Inflammatory macrophage treated with lipopolysaccharide for 1 hour (primary cell): ENCODE measurements around the gene WFDC1.

Experiments
- DNase-seq, 2 donors: peaks; one replicate each; pipeline ENCODE4 v3.0.0-alpha.2; 2020 to 2022

The WFDC1 gene

DNA sequence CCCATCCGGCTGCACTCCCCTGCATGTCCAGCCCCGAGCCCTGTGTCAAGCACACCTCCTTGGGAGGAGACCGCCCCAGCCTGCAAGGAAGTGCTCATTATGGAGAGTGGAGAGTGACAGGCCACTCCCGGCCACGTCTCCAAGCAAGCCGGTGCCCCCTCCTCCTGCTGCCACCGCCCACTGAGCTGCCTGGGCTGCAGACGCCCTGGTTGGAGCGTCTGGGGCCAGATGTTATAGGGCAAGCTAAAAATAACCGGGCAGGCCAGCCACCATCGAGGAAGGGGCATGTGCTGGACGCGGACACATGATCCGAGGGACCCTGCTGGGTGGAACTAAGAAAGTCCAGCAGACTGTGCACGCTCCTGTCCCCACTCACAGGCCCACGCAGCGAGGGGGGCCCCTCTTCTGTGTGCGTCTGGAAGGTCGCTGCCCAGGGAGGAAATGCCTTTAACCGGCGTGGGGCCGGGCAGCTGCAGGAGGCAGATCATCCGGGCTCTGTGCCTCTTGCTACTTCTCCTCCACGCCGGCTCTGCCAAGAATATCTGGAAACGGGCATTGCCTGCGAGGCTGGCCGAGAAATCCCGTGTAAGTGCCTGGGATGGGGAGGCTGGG is at the start of gene WFDC1:
WFDC1 (plus strand) TSS at position 348 of the 612 bp plus-strand sequence; CDS start at position 442, 94 bp downstream.
- DNase-seq = peak; percentile 4 to 12

GRCh38 chr16:84245956-84246678 is 48.6 kb upstream of the WFDC1 start:
- DNase-seq = no peak

GRCh38 chr16:84246679-84247077 is 48.0 kb upstream of the WFDC1 start:
- no peak for DNase-seq

GRCh38 chr16:84247331-84247730 is 47.3 kb upstream of the WFDC1 start:
- DNase-seq = no peak

DNA sequence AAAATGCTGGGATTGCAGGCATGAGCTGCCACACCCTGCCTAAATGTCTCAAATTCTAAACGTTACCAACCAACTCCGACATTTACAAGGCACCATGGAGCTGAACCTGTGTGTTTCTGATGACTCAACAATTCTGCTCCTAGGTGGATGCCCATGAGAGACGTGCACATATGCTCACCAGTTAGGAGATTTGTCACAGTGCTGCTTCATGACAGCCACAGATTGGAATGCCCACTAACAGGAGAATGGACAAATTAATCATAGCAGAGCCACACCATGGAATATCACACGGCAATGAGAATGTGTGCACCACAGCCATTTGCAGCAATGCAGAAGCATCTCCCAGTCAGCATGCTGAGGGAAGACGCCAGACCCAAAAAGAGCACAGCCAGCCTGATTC is 46.8 kb upstream of the WFDC1 start:
- no peak for DNase-seq

DNA sequence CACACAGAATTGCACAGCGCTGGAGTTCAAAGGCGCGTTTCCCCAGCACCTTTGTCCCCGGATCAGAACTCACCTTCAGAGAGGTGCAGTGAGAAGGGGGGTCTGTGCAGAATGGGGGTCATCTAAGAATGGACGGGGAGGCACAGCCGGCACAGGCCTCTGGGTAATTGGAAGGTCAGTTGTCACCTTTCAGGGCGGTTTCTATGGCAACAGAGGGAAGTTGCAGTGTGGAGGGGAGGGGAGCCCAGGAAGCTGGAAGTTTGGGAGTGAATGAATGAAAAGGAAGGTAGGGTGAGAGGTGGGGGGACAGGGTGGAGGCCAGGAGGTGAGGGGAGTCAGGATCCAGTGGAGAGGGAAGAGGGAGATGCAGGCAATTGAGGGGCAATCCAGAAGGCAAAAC is 42.5 kb upstream of the WFDC1 start:
- DNase-seq = no peak

DNA sequence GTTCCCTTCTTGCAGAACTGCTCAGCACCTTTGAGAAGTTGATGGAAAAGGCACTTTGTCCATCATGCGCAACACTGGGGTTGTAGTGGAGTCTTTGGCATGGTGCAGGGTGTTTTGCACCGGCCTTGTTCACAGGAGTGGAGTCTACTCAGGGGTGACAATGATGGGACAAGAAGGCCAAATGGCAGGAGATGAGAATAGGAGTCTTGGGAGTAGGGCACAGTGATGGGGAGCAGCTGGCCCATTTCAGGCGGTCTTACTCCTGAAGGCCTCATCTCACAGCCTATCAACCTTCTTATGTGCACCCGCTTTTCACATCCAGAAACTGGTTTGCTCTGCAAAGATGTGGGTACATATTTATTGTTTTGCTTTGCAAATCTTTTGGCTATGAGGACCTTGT is 41.5 kb upstream of the WFDC1 start:
- no peak for DNase-seq

GRCh38 chr16:84254062-84254461 is 40.6 kb upstream of the WFDC1 start:
- no peak for DNase-seq

GRCh38 chr16:84255050-84255810 is 39.4 kb upstream of the WFDC1 start:
- DNase-seq = no peak

GRCh38 chr16:84258266-84258665 is 36.4 kb upstream of the WFDC1 start:
- no peak for DNase-seq

DNA sequence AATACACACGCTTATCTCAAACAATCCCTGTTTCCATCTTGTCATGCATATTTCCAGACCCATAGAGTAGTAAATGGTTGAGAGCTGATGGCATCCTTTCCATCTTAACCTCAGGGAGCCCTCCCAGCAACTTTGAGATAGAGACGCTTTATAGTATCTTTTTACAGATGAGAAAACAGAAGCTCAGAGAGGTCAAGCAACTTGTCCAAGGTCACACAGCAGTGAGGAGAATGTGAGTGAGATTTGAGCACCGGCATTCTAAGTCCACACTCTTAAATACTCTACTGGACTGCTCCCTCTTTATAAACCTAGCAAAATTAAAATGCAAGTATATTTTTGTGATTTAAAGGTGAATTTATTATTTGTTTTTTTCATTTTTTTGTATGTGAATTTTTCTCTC is 35.0 kb upstream of the WFDC1 start:
- DNase-seq = no peak

GRCh38 chr16:84260766-84261554 is 33.7 kb upstream of the WFDC1 start:
- no peak for DNase-seq

DNA sequence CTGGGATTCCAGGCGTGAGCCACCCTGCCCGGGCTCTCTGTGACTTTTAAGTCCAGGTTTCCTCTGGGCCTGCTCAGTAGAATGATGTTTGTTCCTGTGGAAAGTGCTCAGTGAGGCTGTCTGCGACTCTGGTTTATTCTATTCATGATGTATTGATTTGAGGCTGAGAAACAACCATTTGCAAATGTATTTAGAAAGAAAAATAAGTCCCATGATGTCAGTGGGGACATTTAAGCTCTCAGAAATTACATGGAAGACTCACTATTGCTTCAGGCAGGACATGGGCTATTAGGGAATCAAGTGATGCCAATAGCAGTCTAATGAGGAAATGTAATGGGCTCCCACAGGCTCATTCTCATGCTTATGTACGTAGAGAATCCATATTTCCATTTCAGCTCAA is 32.6 kb upstream of the WFDC1 start:
- DNase-seq = no peak

GRCh38 chr16:84262939-84263338 is 31.7 kb upstream of the WFDC1 start:
- no peak for DNase-seq

DNA sequence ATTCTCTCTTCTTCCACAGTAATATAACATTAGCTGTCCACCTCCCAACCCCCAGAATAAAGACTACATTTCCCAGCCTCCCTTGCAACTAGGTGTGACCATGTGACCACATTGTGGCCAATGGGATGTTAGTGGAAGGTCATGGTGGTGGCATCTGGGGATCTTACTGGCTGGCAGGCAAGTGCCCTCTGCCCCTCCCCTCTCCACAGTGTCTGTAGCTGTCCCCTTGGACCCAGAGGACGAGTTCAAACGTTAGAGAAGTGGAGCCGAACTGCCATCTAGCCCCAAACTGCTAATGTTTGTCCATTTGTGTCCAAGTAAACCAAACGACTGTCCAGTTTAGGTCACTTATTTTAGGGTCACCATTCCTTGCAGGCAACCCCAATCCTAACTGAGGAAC is 28.2 kb upstream of the WFDC1 start:
- peak; percentile 37 to 57 for DNase-seq

GRCh38 chr16:84267380-84267779 is 27.3 kb upstream of the WFDC1 start:
- DNase-seq = no peak

GRCh38 chr16:84268291-84269040 is 26.2 kb upstream of the WFDC1 start:
- DNase-seq = no peak

GRCh38 chr16:84270071-84270470 is 24.6 kb upstream of the WFDC1 start:
- no peak for DNase-seq

DNA sequence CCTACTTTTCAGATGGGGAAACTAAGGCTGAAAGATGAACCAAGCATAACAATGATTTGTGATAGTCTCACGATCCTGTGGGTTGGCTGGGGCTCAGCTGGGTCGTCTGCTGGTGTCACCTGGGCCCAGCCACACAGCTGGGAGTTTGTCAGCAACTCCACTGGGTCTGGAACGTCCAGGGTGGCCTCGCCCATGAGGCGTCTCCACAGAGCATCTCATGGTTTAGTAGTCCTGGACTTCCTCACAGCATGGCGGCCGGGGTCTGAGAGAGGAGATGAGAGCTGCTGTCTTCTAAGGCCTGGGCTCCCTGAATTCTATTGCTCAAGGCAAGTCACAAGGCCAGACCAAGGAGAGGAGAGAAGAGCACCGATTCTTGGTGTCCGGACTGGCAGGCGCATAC is 24.1 kb upstream of the WFDC1 start:
- no peak for DNase-seq

- DNase-seq = no peak
Observed at GRCh38 chr16:84271037-84271436, 23.6 kb upstream of the WFDC1 start.

DNA sequence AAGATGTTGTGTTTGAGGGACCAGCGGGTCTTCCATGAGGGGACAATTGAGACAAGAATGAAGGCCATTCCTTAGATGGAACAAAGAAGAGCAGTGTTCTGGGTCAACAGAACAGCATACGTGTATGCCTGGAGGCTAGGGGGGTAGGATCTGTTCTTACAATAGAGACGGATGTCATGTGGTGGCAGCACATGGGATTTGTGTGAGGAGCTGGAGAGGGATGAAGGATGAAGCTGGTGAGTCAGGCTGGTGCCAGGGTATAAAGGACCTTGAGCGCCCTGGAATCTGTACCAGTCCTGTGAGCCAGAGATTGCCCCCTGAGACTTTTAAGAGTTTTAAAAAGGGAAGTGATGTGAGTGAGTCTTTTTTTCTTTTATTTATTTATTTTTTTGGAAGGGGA is 22.8 kb upstream of the WFDC1 start:
- DNase-seq = no peak

- no peak for DNase-seq
Observed at GRCh38 chr16:84272740-84273320, 21.8 kb upstream of the WFDC1 start.
